OCI-LY7 (cell line): ENCODE measurements around the gene ELOVL7. TPM values are rescaled to one million over a fixed set of nuclear protein-coding genes. Genes with fewer than 3 reads are reported as not detected.

ENCODE experiments used
- BruUV-seq: library from RNA; stranded (reverse); fragments of 400-500 nt; replicated peaks from 2 replicates; lab custom pipeline; 2021; lab: Mats Ljungman, UMichigan
- CTCF ChIA-PET: fragments of 300-600 bp; sonication (Branson Sonifier 250); formaldehyde crosslinking; loops from one replicate; lab custom pipeline; 2022; ENCODE audit warnings: antibody characterized with exemption; ENCODE audit not compliant: unreplicated experiment; lab: Charles Lee
- POLR2A ChIA-PET: fragments of 300-600 bp; sonication (Branson Sonifier 250); formaldehyde crosslinking; loops from one replicate; lab custom pipeline; 2022; ENCODE audit warnings: antibody characterized with exemption; lab: Charles Lee
- DNase-seq: peaks from one replicate; pipeline ENCODE4 v3.0.0-alpha.2; 2015; ENCODE audit warnings: low spot score
- H2AFZ ChIP-seq: fragments of 200-600 bp; sonication (generic), shearing (Covaris generic); 2 replicates; pipeline ENCODE4 v1.6.1; 2014; ENCODE audit warnings: mild to moderate bottlenecking, antibody characterized with exemption, low read length, moderate library complexity
- H3K27ac ChIP-seq: fragments of 200-600 bp; sonication (generic); 2 replicates; pipeline ENCODE4 v1.5.1; 2014; ENCODE audit warnings: mixed run types, low read depth, mild to moderate bottlenecking, moderate library complexity, low read length, inconsistent platforms; ENCODE audit not compliant: poor library complexity, severe bottlenecking
- H3K36me3 ChIP-seq: fragments of 200-600 bp; sonication (generic); 2 replicates; pipeline ENCODE4 v1.6.1; 2014; ENCODE audit warnings: mild to moderate bottlenecking, antibody characterized with exemption, low read length, moderate library complexity, mixed read lengths; ENCODE audit not compliant: insufficient read depth
- H3K4me1 ChIP-seq: fragments of 200-600 bp; sonication (generic); 2 replicates; pipeline ENCODE4 v1.5.1; 2014; ENCODE audit warnings: mild to moderate bottlenecking, low read length; ENCODE audit not compliant: insufficient read depth, poor library complexity, severe bottlenecking
- H3K4me2 ChIP-seq: fragments of 200-600 bp; sonication (generic); 2 replicates; pipeline ENCODE4 v1.6.1; 2014; ENCODE audit warnings: mild to moderate bottlenecking, low read length
- H3K4me3 ChIP-seq: fragments of 200-600 bp; sonication (generic); 2 replicates; pipeline ENCODE4 v1.5.1; 2014; ENCODE audit warnings: mild to moderate bottlenecking, low read depth, low read length; ENCODE audit not compliant: poor library complexity, severe bottlenecking
- H3K79me2 ChIP-seq: fragments of 200-600 bp; sonication (generic); 2 replicates; pipeline ENCODE4 v1.6.1; 2016; ENCODE audit warnings: low read depth, mild to moderate bottlenecking, low read length, moderate library complexity, mixed read lengths; ENCODE audit not compliant: insufficient read depth
- H3K9me2 ChIP-seq: fragments of 200-600 bp; sonication (generic); 2 replicates; pipeline ENCODE4 v1.6.1; 2016; ENCODE audit warnings: mild to moderate bottlenecking, low read length, mixed read lengths; ENCODE audit not compliant: insufficient read depth
- H3K9me3 ChIP-seq: fragments of 200-600 bp; sonication (generic); 2 replicates; pipeline ENCODE4 v1.6.1; 2014; ENCODE audit warnings: mild to moderate bottlenecking, mixed run types, low read length, mixed read lengths
- H4K20me1 ChIP-seq: fragments of 200-600 bp; sonication (generic); 2 replicates; pipeline ENCODE4 v1.6.1; 2014; ENCODE audit warnings: mild to moderate bottlenecking, antibody characterized with exemption, low read length, moderate library complexity, mixed read lengths; ENCODE audit not compliant: insufficient read depth
- CTCF ChIP-seq: fragments of 200-600 bp; sonication (generic); conservative IDR thresholded peaks from 2 replicates; pipeline ENCODE4 v1.5.1; 2014; ENCODE audit warnings: mild to moderate bottlenecking, antibody characterized with exemption, low read length, moderate library complexity, mixed read lengths
- EZH2phosphoT487 ChIP-seq: fragments of 200-600 bp; sonication (generic); IDR thresholded peaks from 2 replicates; pipeline ENCODE4 v1.6.1; 2018; ENCODE audit warnings: low read depth, borderline replicate concordance, mild to moderate bottlenecking, mixed run types, antibody characterized with exemption, low read length, moderate library complexity, mixed read lengths
- intact Hi-C: fragments of 100-400 bp; cut with micrococcal nuclease; formaldehyde crosslinking; loops from one replicate; pipeline ENCODE4 v1.10.0; 2022; ENCODE audit not compliant: unreplicated experiment
- total RNA-seq, 2 experiments: library from RNA; depleted of rRNA in 1 of 2; stranded (reverse); fragments of >200 nt in 1 of 2; shearing (Covaris generic) in 1 of 2; gene quantifications; 2 replicates each; pipeline ENCODE4 v1.2.3, GENCODE V29; 2014 to 2022

Gene ELOVL7
- total RNA-seq, 2 experiments from 2014 or later = 0.03 TPM; not detected in 1

- no peak for DNase-seq
- no peak overlapping the region for H3K27ac ChIP-seq
- no peaks in the 10 kb centered on the region for H3K36me3 ChIP-seq
- H2AFZ ChIP-seq = no peak overlapping the region
- no peaks in the 10 kb centered on the region for H3K9me3 ChIP-seq
- H3K4me3 ChIP-seq = no peak overlapping the region
- intact Hi-C loops = no loop called here
- CTCF ChIA-PET = no interaction called here
- TF ChIP-seq CTCF = no peak
- TF ChIP-seq EZH2phosphoT487 = no peak
- no peaks in the 10 kb centered on the region for H3K4me1 ChIP-seq
- no peaks in the 10 kb centered on the region for H4K20me1 ChIP-seq
- H3K79me2 ChIP-seq = no peaks in the 10 kb centered on the region
- no peak overlapping the region for H3K4me2 ChIP-seq
- no peaks in the 10 kb centered on the region for H3K9me2 ChIP-seq
- BruUV-seq = no TSS peak
- POLR2A ChIA-PET = interaction anchor here (0.6 kb wide), 1 partner anchor 796 kb away, joined by 3 read pairs; no protein-coding TSS in a partner anchor
These were observed 100.4 kb downstream of the ELOVL7 start for GRCh38 chr5:60743511-60744314.

- no peak for DNase-seq
- Histone ChIP-seq H3K36me3 (no peaks in the 10 kb centered on the region), H2AFZ (no peak overlapping the region), H3K4me3 (no peak overlapping the region), H3K9me2 (no peaks in the 10 kb centered on the region), H3K9me3 (no peaks in the 10 kb centered on the region), H3K4me2 (no peak overlapping the region), H3K27ac (no peak overlapping the region), H3K79me2 (no peaks in the 10 kb centered on the region), H3K4me1 (no peaks in the 10 kb centered on the region), H4K20me1 (no peaks in the 10 kb centered on the region)
- intact Hi-C loops = no loop called here
- BruUV-seq = no TSS peak
- ChIA-PET CTCF (interaction anchor here (0.6 kb wide), 1 partner anchor 971 kb away, joined by 3 read pairs; no protein-coding TSS in a partner anchor), POLR2A (interaction anchor here (0.6 kb wide), 1 partner anchor 10 kb away, joined by 3 read pairs; no protein-coding TSS in a partner anchor)
- TF ChIP-seq CTCF (no peak), EZH2phosphoT487 (no peak)
These were observed 103.7 kb downstream of the ELOVL7 start for GRCh38 chr5:60740322-60740721.

- Histone ChIP-seq H3K4me1 (no peaks in the 10 kb centered on the region), H2AFZ (no peak overlapping the region), H3K27ac (no peak overlapping the region), H3K9me3 (no peaks in the 10 kb centered on the region), H3K9me2 (no peaks in the 10 kb centered on the region), H3K4me2 (no peak overlapping the region), H3K36me3 (no peaks in the 10 kb centered on the region), H3K4me3 (no peak overlapping the region), H3K79me2 (no peaks in the 10 kb centered on the region), H4K20me1 (no peaks in the 10 kb centered on the region)
- intact Hi-C loops = no loop called here
- no peak for DNase-seq
- TF ChIP-seq EZH2phosphoT487 (no peak), CTCF (no peak)
- BruUV-seq = no TSS peak
- ChIA-PET POLR2A (interaction anchor here (0.8 kb wide), 1 partner anchor 117 kb away, joined by 3 read pairs; no protein-coding TSS in a partner anchor), CTCF (no interaction called here)
These were observed 105.1 kb downstream of the ELOVL7 start for GRCh38 chr5:60738933-60739332.
